GM21515 (cell line): ENCODE results near the gene ZNF578.
A peak's percentile ranks its signal among the peaks of the same experiment; 100 is the strongest.
"Not testable (repeated sequence)": the region's sequence is repeated elsewhere in the genome, so short reads cannot be mapped to it uniquely, and the experiment has no call there.

Experiments
- ATAC-seq: cut with Tn5 transposase; IDR thresholded peaks from one replicate; pipeline ENCODE4 v1.9.1; 2021; ENCODE audit not compliant: unreplicated experiment

ZNF578 gene

GRCh38 chr19:52507266-52507665, 53.9 kb downstream of the ZNF578 start:
- no peak for ATAC-seq

GRCh38 chr19:52516191-52516590, 62.8 kb downstream of the ZNF578 start:
- ATAC-seq = no peak

GRCh38 chr19:52518646-52519045, 65.3 kb downstream of the ZNF578 start:
- no peak for ATAC-seq

- not testable (repeated sequence) for ATAC-seq
These were observed 65.8 kb downstream of the ZNF578 start for GRCh38 chr19:52519175-52519574.

GRCh38 chr19:52520013-52520412, 66.7 kb downstream of the ZNF578 start:
- ATAC-seq = no peak

GRCh38 chr19:52522551-52522950, 69.2 kb downstream of the ZNF578 start:
- no peak for ATAC-seq

- no peak for ATAC-seq
These were observed 70.7 kb downstream of the ZNF578 start for GRCh38 chr19:52524086-52524485.

GRCh38 chr19:52527134-52527955, 74.0 kb downstream of the ZNF578 start, which contains the start of gene ZNF808:
ZNF808 (plus strand) TSS chr19:52527668; CDS start chr19:52543285, 15,617 bp downstream.
- peak; percentile 84 for ATAC-seq

- peak; percentile 28 for ATAC-seq
These were observed 74.6 kb downstream of the ZNF578 start for GRCh38 chr19:52527956-52528351.

- ATAC-seq = no peak
These were observed 79.1 kb downstream of the ZNF578 start for GRCh38 chr19:52532480-52532879.

- no peak for ATAC-seq
These were observed 80.5 kb downstream of the ZNF578 start for GRCh38 chr19:52533901-52534300.

- ATAC-seq = not testable (repeated sequence)
These were observed 82.0 kb downstream of the ZNF578 start for GRCh38 chr19:52535385-52535770.

- ATAC-seq = peak; percentile 86
These were observed 82.6 kb downstream of the ZNF578 start for GRCh38 chr19:52535771-52536447.

- peak; percentile 9 for ATAC-seq
These were observed 83.1 kb downstream of the ZNF578 start for GRCh38 chr19:52536448-52536800.

GRCh38 chr19:52538815-52539214, 85.5 kb downstream of the ZNF578 start:
- ATAC-seq = not testable (repeated sequence)

GRCh38 chr19:52541176-52541575, 87.8 kb downstream of the ZNF578 start:
- not testable (repeated sequence) for ATAC-seq

- ATAC-seq = no peak
These were observed 88.3 kb downstream of the ZNF578 start for GRCh38 chr19:52541608-52542007.

GRCh38 chr19:52542541-52542940, 89.2 kb downstream of the ZNF578 start:
- ATAC-seq = not testable (repeated sequence)

- no peak for ATAC-seq
These were observed 89.8 kb downstream of the ZNF578 start for GRCh38 chr19:52542984-52543664.

GRCh38 chr19:52554216-52554971, 101.0 kb downstream of the ZNF578 start:
- no peak for ATAC-seq
